Activated CD4-positive, alpha-beta T cell treated with anti-CD3 and anti-CD28 coated beads, Interleukin-2, amount 50 U/mL, for 16 hours (primary cell): ENCODE results near the gene DNAAF1.
"Not testable (repeated sequence)": the region's sequence is repeated elsewhere in the genome, so short reads cannot be mapped to it uniquely, and the experiment has no call there.

Experiments
- DNase-seq: peaks from one replicate; pipeline ENCODE4 v3.0.0-alpha.2; 2020

DNAAF1 gene

DNA sequence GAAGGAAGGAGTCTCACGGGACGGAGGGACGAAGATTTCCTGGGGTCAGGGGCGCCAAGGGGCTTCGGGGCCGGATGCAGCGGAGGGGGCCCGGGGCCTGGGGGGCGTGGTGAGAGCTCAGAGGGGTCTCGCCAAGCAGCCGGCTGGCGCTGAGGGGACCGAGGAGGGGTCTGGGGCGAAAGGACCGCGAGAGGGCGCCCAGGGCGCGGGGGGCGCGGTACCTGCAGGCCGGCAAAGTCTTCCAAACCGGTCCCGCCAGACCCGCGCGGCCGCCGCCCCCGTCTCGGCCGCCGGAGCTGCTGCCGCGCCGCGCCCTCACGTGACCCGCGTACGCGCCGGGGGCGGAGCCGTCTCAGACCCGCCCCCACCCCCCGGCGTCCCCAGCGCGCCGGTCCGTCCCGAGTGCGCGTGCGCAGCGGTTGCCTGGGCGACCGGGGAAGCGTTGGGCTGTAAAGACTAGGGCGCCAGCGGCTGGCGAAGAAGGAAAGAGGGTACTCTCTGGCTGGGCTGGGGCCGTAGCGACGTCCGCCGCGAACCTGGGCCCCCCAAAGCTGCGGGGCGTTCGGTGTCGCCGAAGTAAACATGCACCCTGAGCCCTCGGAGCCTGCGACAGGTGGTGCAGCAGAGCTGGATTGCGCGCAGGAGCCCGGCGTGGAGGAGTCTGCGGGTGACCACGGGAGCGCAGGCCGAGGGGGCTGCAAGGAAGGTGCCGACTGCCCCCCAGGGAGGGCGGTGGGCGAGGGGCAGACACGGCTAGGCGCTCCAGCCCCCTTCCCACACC, at the start of gene DNAAF1, which contains the start of gene HSDL1:
TSS of gene DNAAF1 (plus strand) at position 450 of the 781 bp plus-strand sequence. CDS start at position 583, 133 bp downstream.
TSS of gene HSDL1 (minus strand) at position 319 of the 781 bp plus-strand sequence. CDS start 13,856 bp downstream, outside the sequence.
- DNase-seq: peak; percentile 92

- no peak for DNase-seq
Observed at GRCh38 chr16:84095466-84095865, 49.6 kb upstream of the DNAAF1 start.

DNA sequence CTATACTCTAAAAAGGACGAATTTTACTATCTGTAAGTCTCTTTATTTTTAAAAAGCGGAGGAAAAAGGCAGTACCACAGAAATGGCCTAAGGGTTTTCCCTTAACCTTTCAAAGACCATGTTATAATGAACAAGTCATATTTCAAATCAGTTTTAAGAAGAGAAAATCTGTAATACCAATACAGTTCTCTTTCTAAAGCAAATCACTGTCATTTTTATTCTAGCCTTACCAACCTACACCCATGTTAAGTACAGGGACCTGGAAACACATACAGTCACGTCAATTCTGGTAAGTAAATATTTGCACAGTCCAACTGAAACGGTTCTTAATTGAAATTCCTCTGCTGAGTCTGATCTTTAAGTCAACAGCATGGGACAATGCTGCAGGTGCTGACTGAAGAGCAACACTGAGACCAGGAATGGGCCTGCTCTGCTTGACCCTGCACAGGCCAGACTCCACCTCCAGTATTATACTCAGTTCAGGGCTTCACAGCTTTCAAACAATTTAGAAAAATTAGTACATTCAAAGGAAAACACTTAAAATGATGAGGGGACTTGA, 48.6 kb upstream of the DNAAF1 start:
- DNase-seq: no peak

GRCh38 chr16:84098939-84099338, 46.2 kb upstream of the DNAAF1 start:
- DNase-seq: no peak

DNA sequence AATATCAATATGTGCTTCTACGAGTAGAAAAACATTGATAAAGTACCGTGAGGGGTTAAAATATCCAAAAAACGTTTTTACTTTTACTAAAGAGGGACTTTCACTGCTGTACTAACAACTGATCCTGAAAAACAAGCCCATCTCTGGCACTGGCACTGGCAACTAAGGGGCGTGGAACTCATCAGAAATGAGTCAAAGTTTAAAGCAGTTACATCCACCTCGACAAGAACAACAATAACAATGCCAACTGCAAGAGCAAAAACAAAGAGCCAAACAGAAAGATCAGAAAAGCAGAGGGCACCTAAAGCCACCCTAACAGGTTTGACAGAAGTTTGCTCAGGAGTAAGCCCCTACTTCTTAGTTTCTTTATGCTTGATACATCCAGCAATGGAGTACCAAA, 41.4 kb upstream of the DNAAF1 start:
- no peak for DNase-seq

DNA sequence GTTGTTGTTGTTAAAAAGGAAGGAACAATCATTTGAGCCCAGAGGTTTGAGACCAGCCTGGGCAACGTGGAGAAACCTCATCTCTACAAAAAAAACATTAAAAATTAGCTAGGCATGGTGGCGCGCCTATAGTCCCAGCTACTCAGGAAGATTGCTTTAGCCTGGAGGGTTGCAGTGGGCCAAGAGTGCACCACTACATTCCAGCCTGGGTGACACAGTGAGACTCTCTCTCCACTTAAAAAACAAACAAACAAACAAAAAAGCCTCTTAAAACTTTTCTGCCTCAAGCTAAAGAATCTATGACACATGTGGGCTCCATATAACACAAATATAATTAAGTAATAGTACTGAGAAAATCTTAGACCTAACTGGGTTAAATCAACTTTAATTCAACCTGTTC, 40.9 kb upstream of the DNAAF1 start:
- DNase-seq: no peak

DNA sequence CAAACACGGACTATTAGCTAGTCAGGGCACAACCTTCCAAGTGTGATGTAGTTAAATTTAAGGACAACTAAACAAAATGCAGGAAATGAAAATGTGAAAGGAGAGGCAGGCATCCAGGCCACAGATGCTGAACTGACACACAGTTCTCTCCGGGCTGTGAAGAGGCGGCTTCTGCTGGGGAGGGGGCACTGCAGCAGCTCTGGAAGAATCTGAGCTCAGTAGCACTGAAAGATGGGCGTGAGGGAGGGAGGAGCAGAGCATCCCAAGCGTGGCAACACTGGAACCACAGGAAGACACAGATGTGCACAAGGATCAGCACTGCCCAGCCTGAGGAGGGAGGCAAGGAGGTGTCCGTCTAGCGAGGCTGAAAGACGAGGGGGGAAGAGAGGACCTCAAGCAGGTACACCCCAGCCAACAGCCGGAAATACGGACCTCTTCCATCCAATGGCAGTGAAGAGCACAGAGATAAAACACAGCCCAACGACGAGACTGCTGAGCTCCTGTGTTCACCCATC, 39.8 kb upstream of the DNAAF1 start:
- DNase-seq: no peak

DNA sequence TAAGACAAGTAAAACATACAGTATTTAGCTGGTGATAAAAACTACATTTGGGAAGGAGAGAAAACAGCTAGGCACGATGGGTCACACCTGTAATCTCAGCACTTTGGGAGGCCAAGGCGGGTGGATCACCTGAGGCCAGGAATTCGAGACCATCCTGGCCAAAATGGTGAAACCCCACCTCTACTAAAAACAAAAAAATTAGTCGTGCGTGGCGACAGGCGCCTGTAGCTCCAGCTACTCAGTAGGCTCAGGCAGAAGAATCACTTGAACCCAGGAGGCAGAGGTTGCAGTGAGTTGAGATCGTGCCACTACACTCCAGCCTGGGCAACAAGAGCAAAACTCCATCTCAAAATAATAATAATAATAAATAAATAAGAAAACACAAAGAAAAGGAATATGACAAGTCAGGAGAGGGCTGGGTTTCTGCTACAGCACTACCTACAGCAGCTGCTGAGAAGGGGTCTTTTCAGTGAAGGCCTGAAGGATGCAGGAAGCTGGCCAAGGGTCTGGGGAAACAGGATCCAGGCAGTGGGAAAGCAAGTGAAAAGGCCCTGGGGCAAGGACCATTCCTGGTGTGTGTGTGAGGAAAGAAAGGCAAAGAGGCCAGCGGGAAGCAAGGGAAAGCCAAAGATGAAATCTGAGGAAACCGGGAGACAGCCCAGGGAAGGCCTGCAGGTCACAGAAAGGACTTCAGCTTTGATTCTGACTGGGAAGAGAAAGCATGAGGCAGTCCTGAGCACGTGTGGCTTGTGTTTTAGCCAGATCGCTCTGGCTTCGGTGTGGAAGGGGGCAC, 39.0 kb upstream of the DNAAF1 start:
- no peak for DNase-seq

- no peak for DNase-seq
Observed at GRCh38 chr16:84107921-84108320, 37.2 kb upstream of the DNAAF1 start.

GRCh38 chr16:84109598-84110335, 35.3 kb upstream of the DNAAF1 start:
- DNase-seq: no peak

DNA sequence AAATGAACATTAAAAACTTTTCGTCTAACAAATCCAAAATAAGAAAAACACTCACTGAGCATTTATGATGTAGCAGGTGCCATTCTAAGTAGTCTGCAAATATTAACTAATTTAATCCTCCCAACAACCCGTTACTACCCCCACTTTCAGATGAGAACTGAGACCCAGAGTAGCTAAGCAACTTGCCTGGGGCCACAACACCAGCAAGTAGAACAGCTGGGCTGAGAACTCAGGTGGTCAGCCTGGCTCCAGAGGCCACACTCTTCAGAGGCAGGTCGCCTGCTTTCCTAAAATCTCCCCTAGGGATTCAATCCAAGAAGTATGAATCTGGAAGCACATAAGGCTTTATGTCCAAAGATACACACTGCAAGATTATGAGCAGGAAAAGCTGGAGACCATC, 34.6 kb upstream of the DNAAF1 start:
- DNase-seq: no peak

DNA sequence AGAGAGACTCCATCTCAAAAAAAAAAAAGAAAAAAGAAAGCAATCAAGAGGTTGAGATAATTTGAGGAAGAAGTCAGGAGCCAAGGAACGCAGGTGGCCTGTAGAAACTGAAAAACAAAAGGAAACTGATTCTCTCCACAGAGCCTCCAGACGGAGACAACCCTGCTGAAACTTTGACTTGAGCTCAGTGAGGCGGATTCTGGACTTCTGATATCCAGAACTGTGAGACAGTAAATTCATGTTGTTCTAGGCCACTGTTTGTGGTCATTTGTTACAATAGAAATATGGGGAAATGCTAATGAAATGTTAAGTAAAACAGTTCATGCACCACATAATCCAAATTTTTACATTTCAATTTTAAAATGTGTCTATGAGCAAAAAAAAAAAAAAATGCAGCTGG, 33.6 kb upstream of the DNAAF1 start:
- no peak for DNase-seq

- peak; percentile 18 for DNase-seq
Observed at GRCh38 chr16:84111949-84112348, 33.2 kb upstream of the DNAAF1 start.

GRCh38 chr16:84115919-84116719, 29.0 kb upstream of the DNAAF1 start:
- peak; percentile 52 for DNase-seq

DNA sequence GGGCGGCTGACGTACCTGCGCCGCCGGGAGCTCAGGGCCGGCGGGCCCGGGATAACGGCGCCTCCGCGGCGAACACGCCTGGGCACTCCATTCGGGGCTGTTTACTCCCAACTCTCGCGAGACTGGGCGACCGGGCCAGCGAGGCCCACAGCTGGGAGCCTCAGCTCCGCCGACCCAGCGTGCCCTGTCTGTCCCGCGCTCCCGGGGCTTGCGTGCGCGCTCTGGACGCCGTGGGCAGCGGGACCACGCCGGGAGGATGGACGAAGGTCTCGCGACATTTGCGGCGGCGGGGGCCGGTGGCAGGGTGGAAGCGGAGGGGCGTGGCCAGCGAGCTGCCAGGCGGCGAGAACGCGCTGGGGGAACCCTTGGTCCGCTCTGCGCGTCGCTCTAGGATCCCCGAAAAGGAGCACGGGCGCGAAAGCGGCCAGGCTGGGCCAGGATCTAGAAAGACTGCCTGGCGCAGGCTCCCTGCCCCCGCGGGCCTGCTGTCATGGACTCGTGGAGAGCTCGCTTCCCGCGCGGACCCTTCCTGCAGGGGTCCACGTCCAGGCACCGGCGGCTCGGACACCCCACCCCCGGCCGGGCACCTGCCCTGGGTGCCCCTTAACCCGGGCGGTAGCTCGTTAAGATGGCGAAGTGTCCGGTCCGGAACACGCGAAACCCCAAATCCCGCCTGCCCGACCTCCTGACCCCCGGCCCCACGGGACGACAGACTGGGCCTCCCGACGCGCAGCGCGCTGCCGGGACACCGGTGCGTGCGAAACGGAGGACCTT, 28.2 kb upstream of the DNAAF1 start, which contains the start of gene MBTPS1:
TSS of gene MBTPS1 (minus strand) at position 223 of the 774 bp plus-strand sequence. CDS start 15,159 bp downstream, outside the sequence.
- peak; percentile 98 for DNase-seq

GRCh38 chr16:84117494-84117843, 27.6 kb upstream of the DNAAF1 start:
- no peak for DNase-seq

- DNase-seq: not testable (repeated sequence)
Observed at GRCh38 chr16:84118315-84118714, 26.8 kb upstream of the DNAAF1 start.

GRCh38 chr16:84119368-84119767, 25.7 kb upstream of the DNAAF1 start:
- DNase-seq: no peak

- no peak for DNase-seq
Observed at GRCh38 chr16:84120023-84120422, 25.1 kb upstream of the DNAAF1 start.

DNA sequence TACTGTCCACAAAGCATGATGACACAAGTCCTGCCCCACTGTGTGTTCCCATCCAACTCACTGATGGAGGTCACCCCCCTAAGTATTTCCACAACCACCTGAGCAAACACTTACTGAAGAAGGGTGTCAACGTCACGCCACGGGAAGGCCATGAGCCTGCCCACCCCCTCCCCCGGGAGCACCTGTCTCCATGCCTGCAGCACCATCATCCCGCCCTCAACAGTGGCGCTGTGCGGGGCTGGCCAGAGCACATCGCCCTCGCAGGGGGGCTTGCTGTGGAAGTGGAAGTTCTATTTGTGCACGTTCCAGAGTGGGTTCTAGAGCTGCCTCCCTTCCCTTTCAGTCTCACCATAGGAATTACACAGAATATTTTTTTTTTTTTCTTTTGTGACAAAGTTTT, 24.1 kb upstream of the DNAAF1 start:
- DNase-seq: no peak
